HG03175 (cell line): ENCODE measurements around the gene CTXN1.

Source experiments
- ATAC-seq: cut with Tn5 transposase; IDR thresholded peaks from one replicate; pipeline ENCODE4 v1.9.1; 2021; ENCODE audit warnings: mild to moderate bottlenecking, moderate library complexity; ENCODE audit not compliant: unreplicated experiment

CTXN1 gene

DNA sequence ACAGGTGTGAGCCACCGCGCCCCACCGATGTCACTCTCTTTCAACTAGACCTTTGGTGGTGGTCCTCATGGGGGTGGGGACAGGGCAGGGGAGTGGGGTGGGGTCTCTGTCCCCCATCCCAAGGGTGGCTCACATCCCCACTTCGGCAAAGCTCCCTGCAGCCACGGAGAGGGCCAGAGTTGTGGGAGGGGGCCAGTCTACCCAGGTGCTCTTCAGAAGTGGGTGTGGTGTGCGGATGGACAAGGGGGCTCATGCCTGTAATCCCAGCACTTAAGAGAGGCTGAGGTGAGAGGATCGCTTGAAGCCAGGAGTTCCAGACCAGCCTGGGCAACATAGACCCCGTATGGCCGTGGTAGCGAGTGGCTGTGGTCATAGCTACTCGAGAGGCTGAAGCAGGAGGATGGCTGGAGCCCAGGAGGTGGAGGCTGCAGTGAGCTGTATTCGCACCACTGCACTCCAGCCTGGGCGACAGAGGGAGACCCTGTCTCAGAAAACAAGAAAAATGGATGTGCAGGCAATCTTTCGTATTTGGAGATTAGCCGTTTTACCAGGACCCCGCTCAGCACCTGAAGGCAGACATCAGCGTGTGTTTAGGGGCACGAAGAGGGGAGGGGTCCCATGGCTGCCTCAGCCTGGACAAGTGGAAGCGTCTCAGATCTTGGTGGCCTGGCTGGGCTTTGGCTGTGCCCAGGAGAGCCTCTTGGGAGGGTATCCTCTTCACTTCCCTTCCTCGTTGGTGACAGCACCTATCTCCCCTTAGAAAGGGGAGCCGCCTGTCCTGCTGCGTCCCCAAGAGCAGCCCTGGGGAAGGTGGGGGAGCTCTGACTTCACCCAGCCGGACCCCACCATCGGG is 10.5 kb downstream of the CTXN1 start:
- ATAC-seq, result no peak

DNA sequence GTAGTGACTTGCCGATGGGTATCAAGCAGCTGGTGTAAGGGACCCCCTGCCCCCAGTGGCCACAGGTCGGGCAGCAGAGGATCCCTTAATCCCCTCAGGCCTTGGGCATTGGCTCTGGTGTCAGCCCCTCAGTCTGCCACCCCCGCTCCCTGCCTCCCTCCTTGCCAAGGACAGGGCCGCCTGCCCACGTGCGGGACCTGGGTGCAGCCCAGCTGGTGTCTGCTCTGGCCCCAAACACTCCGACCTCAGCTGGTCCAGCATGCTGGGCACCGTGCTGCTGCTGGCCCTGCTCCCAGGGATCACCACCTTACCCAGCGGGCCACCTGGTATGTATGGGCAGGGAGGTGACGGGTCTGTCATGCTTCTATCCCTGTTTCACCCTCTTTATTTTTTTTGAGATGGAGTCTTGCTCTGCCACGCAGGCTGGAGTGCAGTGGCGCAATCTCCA is 11.3 kb downstream of the CTXN1 start, which contains the start of gene TGFBR3L:
TSS of gene TGFBR3L (plus strand) at position 233 of the 448 bp plus-strand sequence.
- no peak for ATAC-seq

DNA sequence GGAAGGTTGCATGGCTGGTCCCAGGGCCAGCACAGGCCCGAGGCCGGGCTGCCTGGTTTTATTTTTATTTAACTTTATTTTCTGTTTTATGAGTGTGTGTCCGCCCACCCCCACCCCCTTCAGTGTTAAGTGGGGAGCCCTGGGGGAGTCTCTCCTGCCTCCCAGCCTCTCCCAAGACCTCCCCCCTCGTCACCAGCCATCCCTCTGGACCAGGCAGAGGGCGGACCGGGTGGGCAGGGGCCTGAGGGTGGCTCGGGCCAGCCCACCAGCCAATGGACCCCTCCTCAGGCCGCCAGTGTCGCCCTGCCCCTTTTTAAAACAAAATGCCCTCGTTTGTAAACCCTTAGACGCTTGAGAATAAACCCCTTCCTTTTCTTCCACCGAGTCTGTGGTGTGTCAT is 11.8 kb downstream of the CTXN1 start:
- no peak for ATAC-seq

DNA sequence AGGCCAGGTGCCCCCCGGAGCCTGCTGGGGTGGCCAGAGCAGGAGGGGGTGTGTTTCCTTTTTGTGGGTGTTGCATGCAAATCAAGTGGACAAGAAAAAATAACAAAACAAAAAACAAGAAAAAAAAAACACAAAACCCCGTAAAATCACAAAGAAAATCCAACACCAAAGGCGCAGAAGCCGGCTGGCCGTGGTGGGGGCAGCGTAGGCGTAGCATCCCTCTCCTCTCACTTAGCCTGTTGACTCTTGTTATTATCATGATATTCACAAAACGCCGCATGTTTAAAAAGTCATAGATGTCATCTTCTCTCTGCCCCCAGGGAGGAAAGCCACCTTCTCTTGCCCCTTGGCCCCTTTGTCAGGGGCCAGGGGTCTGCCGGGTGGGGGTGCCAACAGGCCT is 12.3 kb downstream of the CTXN1 start:
- no peak for ATAC-seq

DNA sequence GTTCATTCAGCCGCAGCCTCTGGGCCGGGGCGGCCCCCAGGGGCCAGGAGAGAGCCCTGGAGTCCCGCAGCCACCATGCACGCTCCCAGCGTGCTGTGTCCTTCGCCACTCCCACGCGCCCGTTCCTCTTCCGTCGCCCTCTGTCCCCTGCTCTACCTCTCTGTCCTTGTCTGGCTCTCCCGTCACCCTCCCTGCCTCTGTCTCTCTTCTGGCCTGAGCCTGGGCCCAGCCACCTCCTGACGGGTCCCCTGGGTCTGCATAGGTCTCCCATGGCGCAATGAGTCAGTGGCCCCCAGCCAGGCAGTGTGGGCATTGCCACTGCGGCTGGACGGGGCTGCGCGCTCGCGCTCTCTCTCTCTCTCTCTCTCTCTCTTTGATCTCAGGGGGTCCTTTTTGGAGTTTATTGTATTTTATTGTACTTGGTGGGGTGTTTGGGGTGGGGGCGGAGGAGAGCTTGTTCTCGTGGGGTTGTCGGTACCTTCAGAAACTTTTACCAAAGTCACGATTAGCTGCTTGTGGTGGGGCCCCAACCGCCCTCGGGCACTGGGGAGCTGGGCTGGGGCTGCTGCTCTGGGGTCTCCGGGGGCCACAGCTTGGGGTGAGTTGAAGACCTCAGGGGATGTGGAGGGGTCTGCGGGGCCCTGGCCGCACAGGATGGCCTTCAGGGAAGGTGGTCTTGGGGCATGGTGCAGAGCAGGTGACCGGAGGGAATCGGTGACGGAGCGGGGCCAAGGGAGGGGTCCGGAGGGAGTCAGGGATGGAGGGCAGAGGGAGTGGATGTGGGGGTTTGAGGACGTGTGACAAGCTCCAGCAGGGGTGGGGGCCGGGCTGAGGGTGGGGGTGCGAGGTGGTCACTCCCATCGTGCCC is 13.0 kb downstream of the CTXN1 start:
- ATAC-seq, result no peak

DNA sequence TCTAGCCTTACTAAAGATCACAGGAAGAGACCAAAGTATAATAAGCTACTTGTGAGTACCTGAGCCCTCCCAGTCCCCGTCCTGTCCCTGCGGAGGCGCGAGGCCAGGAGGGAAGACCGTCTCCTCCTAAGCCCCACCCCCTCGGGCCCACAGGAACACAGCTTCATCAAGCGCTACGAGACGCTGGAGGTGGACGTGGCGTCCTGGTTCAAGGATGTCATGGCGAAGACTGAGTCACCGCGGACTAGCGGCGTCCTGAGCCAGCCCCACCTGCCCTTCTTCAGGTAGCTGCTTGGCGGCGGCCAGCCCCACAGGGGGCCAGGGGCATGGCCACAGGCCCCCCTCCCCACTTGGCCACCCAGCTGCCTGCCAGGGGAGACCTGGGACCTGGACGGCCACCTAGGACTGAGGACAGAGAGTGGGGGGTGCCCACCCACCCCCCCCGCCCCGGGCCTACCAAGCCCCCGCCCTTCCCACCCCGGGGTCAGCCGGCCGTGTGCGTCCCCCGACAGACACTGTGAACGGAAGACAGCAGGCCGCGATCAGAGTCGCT is 13.7 kb downstream of the CTXN1 start:
- ATAC-seq, result no peak

DNA sequence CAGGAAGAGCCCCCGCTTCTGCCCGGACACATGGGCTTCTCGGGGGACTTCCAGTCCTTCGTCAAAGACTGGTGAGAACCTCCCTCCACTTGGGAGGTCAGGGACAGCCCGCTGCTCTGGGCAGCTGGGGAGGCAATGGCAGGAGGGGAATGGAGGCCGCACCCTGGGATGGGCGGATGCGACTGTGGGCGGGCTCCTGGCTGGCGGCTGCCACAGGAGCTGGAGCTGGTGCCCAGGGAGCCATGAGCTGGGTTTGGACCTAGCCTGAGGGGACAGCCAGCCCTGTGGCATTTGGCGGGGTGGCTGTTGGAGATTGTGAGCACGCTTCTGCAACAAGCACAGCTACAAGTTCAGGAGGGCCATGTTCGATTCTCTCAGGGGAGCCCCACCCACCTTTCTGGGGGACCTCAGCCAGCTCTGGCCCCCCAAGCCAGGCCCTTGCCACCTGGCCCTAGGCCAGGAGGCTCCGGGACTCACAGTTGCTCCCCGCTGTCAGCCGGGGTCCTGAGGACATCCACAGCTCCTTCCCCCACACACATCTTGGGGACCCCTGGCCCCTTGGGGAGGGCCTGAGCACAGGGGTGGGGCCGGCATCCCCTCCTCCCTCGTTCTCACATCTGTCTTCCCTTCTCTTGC is 14.3 kb downstream of the CTXN1 start:
- no peak for ATAC-seq

DNA sequence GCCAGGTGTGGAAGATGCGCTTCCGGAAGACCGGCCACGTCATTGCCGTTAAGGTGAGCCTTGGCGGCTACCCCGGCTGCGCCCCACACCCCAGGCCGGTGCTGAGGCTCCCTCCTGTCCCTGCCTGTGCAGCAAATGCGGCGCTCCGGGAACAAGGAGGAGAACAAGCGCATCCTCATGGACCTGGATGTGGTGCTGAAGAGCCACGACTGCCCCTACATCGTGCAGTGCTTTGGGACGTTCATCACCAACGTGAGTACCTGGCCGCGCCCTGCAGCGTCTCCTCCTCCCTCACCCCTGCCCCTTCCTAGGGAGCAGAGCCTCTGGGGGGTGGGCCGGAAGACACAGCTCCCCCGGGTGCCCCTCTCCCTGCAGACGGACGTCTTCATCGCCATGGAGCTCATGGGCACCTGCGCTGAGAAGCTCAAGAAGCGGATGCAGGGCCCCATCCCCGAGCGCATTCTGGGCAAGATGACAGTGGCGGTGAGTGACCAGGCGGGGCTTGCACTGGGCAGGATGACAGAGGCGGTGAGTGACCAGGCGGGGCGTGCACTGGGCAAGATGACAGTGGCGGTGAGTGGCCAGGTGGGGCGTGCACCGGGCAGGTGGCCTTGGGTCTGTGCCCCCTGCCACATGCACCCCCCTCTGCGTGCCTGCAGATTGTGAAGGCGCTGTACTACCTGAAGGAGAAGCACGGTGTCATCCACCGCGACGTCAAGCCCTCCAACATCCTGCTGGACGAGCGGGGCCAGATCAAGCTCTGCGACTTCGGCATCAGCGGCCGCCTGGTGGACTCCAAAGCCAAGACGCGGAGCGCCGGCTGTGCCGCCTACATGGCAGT is 15.4 kb downstream of the CTXN1 start:
- no peak for ATAC-seq

DNA sequence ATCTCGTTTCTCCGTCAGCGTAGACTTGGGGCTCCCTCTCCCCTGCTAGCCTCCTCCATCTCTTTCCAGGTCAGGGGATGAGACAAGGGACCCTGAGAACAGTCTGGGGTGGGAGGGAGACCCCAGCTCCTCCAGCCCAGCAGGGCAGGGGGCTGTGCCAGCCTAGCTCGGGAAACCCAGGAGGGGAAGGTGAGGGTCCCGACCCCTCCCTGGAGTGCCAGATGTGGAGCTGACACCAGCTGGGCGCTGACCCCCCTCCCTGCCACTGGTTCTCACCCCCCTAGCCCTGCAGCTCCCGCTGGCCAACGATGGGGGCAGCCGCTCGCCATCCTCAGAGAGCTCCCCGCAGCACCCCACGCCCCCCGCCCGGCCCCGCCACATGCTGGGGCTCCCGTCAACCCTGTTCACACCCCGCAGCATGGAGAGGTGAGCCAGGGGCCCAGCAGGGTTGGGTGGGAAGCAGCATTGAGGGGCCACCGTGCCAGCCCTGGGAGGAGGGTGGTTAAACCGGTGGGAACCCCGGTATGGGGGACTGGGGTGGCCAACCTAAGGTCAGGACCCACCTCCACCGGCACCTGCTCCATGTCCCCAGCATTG is 16.4 kb downstream of the CTXN1 start:
- no peak for ATAC-seq

DNA sequence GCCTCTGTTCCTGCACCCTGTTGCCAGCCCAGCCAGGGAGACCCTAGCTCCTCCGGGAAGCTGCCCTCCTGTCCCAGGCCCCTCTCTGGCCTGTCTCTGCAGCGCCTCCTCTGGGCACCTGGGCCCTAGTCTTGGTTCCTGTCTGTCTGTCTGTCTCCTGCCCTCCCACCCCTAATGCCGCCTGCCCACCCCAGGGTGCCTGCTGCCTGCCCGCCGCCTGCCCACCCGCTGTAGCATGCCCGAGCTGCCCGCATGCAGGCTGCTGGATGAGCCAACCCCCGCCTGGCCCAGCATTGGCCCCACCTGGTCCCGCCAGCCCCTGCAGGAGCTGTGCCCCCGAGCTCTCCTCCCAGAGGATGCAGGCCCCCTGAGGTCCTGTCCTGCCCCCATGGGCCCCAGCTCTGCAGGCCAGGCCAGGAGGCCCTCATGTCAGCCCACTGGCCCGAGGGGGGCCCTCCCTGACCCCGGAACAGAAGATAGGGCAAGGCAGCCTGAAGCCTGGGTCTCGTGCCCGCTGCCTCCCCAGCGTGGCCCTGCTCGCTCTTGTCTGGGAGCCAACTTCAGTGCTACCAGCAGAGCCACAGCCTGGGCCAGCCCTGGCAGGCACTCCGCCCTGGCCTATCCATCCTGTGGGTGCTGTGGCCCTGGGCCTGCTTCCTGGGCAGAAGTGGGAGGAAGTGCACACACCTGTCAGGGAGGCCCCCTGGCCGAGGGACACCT is 17.0 kb downstream of the CTXN1 start:
- ATAC-seq, result no peak

DNA sequence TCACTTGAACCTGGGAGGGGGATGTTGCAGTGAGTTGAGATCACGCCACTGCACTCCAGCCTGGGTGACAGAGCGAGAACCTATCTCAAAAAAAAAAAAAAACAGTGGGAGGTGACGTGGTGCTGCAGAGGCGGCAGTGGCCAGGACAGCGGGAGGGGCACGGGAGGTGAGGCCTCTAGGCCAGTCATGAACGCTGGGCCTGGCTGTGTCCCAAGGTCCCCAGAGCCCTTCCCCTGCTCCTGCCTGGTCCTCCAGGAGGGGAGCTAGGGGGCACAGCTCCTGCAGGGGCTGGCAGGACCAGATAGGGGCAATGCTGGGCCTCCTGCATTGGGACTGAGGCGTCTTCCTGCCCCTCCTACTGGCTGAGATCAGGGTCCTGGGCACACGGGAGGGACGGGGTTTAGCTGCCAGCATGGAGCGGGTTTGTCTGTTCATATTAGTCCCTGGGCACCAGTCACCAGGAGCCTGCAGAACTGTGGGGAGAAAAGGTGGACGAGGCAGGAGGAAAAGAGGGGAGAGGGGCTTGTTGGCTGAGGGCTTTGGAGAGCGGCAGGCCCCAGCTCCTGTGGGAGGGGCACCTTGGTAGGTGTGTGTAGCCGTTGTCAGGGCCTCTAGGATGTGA is 17.7 kb downstream of the CTXN1 start:
- no peak for ATAC-seq

DNA sequence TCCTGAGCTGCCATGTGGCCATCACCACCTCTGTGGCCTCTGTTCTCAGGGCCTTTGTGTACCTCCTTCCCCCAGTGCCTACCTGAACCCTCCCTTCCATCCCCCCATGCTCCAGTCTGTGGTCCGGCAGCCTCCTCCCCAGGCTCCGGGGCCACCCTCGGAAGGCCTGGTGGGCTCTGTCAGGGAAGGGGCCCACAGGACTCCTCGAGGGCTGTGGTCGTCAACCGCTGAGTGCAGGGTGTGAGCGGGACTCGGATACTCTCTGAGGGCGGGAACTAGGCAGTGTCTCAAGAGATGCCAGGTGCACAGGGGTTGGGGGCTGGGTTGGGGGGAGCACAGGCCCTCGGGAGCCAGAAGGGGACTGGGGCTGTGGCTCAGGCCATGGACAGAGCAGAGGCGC is 18.4 kb downstream of the CTXN1 start:
- no peak for ATAC-seq

DNA sequence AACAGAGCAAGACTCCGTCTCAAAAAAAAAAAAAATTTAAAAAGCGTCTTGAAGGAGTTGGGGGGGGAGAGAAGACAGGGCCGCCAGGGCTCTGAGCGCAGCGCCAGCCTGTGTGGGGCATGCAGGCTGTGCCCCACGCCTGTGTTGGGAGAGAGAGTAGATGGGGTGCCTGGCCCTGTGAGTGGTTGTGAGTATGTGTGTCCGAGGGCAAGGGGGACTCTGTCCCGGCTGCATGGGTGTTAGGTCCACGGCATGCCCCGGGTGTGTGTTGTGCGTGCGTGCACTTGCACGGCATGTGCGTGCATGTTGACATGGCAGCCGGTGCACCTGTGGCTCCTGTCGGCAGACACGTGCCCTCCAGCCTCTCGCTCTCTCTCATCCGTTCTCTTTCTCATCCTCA is 18.8 kb downstream of the CTXN1 start:
- ATAC-seq, result no peak

DNA sequence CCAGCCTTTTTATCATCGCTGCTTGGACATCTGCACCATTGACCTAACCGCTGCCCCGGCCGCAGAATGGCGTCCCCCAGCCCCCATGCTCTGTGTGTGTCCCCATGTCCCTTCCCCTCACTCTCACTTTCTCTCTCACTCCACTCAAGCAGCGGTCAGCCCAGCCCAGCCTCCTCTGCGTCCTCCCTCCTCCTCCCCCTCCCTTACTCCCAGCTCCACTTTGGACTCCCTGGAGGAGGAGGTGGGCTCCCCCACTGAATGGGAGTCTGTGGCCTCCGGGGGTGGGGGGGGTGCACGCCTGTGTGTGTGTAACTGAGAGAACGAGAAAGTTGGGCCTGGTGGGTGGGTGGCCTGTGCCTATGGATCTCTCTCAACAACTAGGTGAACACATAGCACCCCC is 20.1 kb downstream of the CTXN1 start:
- ATAC-seq, result no peak

DNA sequence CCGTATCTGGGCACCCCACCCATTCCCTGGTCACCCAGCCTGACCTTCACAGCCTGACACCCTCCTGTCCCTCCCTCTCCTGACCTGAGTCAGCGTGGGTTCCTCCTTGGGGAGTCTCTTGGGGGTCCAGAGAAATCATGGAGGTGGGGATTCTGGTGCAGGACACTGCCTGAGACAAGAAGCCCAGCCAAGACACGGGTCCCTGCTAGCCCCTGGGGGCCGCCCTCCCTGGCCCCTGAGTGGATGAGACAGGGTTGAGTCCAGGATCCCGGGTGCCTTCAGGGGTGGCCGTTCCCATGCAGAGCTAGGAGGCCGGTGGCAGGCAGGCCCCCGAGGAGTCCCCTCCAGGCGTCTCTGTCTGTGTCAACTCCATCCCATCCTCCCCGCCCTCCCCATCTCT is 20.7 kb downstream of the CTXN1 start:
- ATAC-seq, result no peak

DNA sequence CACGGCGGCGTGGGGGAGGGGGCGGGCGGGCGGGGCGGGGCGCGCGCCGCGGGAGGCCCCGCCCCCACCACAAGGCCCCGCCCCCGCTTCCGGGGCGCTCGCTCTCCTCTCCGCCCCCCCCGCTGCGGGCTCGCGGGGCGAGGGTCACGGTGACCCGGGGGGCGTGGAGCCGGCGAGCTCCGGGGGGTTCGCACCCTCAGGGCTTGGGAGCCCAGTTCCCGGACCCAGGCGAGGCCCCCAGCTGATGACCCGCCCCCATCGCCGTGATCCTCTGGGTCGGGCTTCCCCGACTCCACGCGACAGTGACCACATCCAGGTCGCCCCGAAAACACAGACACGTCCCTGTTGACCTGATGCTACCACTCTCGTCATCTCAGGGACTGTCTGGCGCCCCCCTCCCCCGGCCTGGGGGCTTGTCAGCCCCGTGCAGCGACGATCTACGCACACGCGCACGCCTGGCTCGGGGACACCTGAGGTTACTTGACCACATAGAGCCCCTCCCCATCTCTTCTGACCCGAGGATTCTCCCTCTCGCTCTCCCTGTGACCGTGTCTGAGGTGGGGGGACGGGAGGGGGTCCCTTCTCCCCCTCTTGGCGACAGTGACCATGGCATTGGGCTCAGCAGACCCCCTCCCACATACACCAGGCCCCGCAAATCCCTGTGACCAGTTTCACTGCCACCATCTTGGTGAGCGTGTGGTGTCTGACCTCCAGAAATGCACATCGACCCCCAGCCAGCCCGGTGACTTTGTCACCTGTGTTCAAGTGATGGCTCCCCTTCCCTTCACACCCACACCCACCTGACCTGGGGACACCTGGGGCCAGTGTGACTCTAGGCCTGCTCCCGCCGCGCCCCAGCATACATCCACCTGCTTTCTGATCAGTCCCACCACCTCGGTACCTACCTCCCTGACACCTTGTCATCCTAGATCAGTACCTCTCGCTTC is 21.6 kb downstream of the CTXN1 start:
- ATAC-seq, result peak; percentile 28

DNA sequence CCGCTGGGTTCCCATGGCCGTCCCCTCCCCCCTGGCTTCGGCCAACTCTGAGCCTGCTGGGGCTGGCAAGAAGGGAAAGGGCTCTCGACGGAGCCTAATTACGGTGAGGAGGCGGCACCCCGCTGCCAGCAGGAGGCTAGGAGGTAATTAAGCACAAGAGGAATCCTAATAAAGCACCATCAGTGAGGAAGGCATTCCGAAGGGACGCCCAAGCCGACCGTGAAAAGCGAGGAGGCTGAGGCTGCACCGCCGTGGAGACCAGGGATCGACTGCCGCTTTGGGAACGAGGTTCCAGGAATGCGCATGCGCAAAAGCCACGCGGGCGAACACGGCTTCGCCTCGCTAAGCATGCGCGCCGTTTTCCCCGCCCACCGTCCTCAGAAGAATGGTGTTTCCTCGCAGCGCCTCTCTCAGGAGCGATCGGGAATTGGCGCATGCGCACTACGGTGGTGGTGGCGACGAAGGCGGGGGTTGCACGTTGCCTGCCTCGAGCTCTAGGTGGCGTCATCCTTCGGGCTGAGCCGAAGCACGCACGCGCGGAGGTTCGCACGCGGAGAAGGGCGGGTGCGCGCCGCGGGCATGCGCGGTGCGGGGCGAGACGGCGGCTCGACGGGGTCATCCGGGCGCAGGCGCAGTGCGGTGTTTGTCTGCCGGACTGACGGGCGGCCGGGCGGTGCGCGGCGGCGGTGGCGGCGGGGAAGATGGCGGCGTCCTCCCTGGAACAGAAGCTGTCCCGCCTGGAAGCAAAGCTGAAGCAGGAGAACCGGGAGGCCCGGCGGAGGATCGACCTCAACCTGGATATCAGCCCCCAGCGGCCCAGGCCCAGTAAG is 22.5 kb downstream of the CTXN1 start, which contains the start of gene MAP2K7:
TSS of gene MAP2K7 (plus strand) at position 634 of the 830 bp plus-strand sequence. CDS start at position 702, 68 bp downstream.
- ATAC-seq, result peak; percentile 86
